OCI-LY7 (cell line): ENCODE measurements around the gene ALDH1B1.

Source experiments
- EZH2phosphoT487 ChIP-seq: fragments of 200-600 bp; sonication (generic); IDR thresholded peaks from 2 replicates; pipeline ENCODE4 v1.6.1; 2018; ENCODE audit warnings: low read depth, borderline replicate concordance, mild to moderate bottlenecking, mixed run types, antibody characterized with exemption, low read length, moderate library complexity, mixed read lengths
- TF ChIP-seq, protein P1 (sequence below): fragments of 200-600 bp; sonication (generic); conservative IDR thresholded peaks from 2 replicates; pipeline ENCODE4 v1.5.1; 2014; ENCODE audit warnings: mild to moderate bottlenecking, antibody characterized with exemption, low read length, moderate library complexity, mixed read lengths

DNA sequence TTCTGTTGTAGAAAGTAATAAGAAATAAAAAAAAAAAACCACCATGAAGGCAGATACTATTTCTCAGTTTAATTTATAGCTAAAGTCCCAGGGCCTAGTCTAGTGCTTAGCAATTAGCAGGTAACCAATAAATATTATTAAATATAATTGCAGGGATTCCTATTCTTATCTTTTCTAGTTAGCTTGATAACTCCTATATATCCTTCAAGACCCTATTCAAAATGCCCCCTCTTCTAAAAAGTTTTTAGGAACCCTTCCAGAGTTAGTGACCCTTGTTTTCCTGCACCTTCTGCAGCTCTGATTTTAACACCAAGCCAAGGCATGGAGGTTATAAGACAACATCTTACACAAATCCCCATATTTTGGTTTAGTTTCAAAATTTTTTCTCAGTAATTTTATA is 24.6 kb upstream of the ALDH1B1 start:
- TF ChIP-seq, protein P1, sequence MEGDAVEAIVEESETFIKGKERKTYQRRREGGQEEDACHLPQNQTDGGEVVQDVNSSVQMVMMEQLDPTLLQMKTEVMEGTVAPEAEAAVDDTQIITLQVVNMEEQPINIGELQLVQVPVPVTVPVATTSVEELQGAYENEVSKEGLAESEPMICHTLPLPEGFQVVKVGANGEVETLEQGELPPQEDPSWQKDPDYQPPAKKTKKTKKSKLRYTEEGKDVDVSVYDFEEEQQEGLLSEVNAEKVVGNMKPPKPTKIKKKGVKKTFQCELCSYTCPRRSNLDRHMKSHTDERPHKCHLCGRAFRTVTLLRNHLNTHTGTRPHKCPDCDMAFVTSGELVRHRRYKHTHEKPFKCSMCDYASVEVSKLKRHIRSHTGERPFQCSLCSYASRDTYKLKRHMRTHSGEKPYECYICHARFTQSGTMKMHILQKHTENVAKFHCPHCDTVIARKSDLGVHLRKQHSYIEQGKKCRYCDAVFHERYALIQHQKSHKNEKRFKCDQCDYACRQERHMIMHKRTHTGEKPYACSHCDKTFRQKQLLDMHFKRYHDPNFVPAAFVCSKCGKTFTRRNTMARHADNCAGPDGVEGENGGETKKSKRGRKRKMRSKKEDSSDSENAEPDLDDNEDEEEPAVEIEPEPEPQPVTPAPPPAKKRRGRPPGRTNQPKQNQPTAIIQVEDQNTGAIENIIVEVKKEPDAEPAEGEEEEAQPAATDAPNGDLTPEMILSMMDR = no peak
- no peak for TF ChIP-seq EZH2phosphoT487
